Uterus (tissue), 4 donors: ENCODE data around the gene NR1H4. TPM values are rescaled to one million over a fixed set of nuclear protein-coding genes. Genes with fewer than 3 reads are reported as not detected.

Experiments used
- DNase-seq, 2 donors: peaks; one replicate each; pipeline ENCODE4 v3.0.0-alpha.2; 2019 to 2020
- H3K27ac ChIP-seq, 2 donors: fragments of 200-600 bp; sonication (generic); 1 replicate in 1 of 2; 2 replicates in 1 of 2; pipeline ENCODE4 v1.5.1; 2016 to 2018
- H3K27me3 ChIP-seq, 2 donors: fragments of 200-600 bp; sonication (generic); one replicate each; pipeline ENCODE4 v1.5.1; 2018 to 2019; ENCODE audit warnings: control low read depth in 1 of 2
- H3K36me3 ChIP-seq, 2 donors: fragments of 200-600 bp; sonication (generic); one replicate each; pipeline ENCODE4 v1.5.1; 2019; ENCODE audit warnings: control low read depth in 1 of 2
- H3K4me1 ChIP-seq, 2 donors: fragments of 200-600 bp; sonication (generic); one replicate each; pipeline ENCODE4 v1.5.1; 2018 to 2019; ENCODE audit warnings: control low read depth in 1 of 2
- H3K4me3 ChIP-seq, 2 donors: fragments of 200-600 bp; sonication (generic); 1 replicate in 1 of 2; 2 replicates in 1 of 2; pipeline ENCODE4 v1.5.1; 2018 to 2019; ENCODE audit warnings: mild to moderate bottlenecking in 1 of 2
- H3K9me3 ChIP-seq, 2 donors: fragments of 200-600 bp; sonication (generic); one replicate each; pipeline ENCODE4 v1.5.1; 2019; ENCODE audit warnings: control low read depth in 1 of 2
- POLR2A ChIP-seq, 2 donors: fragments of 450-650 bp; IDR thresholded peaks; one replicate each; pipeline ENCODE4 v1.6.1; 2016; ENCODE audit warnings: antibody characterized with exemption in 2 of 2, mild to moderate bottlenecking in 1 of 2, moderate library complexity in 1 of 2
- intact Hi-C: fragments of 100-400 bp; cut with DNase I; formaldehyde crosslinking; loops from one replicate; pipeline ENCODE4 v1.15.1; 2023; ENCODE audit warnings: low total_unique reads
- total RNA-seq, 4 donors: library from RNA; depleted of rRNA in 3 of 4; stranded (reverse); fragments of >200 nt in 3 of 4; gene quantifications; one replicate each; pipeline versions ENCODE4 v1.1.0 to v1.2.4, GENCODE V29; 2014 to 2023
- TF ChIP-seq, protein P1 (sequence below), 4 experiments: fragments of 200-600 bp in 2 of 4; fragments of 450-650 bp in 2 of 4; sonication (generic) in 2 of 4; IDR thresholded peaks; one replicate each; pipeline ENCODE4 v1.5.1; 2016 to 2019; ENCODE audit warnings: antibody characterized with exemption in 4 of 4, mild to moderate bottlenecking in 2 of 4, moderate library complexity in 1 of 4
- donor health status: DM: yes; HTN: yes; CAD: no.

The NR1H4 gene
- total RNA-seq, 4 donors from 2014 or later: 0.35 TPM; not detected in 3

DNA sequence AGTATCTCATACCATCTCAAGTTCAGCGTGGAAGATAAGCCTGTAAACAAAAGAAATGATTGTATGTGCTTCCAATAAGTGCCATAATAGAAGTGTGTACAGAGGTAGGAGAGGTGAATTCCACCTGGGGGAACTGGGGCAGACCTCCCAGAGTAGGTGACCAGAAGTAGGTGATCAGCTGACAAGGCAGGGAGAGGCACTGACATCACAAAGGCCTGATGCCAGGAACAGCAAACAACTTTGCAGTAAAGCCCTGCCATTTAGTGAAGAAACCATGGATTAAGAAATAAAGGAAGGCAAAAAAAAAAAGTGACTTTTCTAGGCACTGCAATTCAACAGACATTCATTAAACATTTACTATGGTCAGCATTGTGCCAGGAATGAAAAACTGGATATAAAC lies 31.1 kb downstream of the NR1H4 start:
- intact Hi-C loops: no loop called here
- Histone ChIP-seq H3K36me3 (no peaks in the 10 kb centered on the region), H3K27ac (no peak overlapping the region), H3K4me3 (no peak overlapping the region), H3K27me3 (no peaks in the 10 kb centered on the region), H3K9me3 (no peaks in the 10 kb centered on the region), H3K4me1 (no peaks in the 10 kb centered on the region)
- no peak for DNase-seq
- TF ChIP-seq, protein P1, sequence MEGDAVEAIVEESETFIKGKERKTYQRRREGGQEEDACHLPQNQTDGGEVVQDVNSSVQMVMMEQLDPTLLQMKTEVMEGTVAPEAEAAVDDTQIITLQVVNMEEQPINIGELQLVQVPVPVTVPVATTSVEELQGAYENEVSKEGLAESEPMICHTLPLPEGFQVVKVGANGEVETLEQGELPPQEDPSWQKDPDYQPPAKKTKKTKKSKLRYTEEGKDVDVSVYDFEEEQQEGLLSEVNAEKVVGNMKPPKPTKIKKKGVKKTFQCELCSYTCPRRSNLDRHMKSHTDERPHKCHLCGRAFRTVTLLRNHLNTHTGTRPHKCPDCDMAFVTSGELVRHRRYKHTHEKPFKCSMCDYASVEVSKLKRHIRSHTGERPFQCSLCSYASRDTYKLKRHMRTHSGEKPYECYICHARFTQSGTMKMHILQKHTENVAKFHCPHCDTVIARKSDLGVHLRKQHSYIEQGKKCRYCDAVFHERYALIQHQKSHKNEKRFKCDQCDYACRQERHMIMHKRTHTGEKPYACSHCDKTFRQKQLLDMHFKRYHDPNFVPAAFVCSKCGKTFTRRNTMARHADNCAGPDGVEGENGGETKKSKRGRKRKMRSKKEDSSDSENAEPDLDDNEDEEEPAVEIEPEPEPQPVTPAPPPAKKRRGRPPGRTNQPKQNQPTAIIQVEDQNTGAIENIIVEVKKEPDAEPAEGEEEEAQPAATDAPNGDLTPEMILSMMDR (IDR thresholded peaks at IDR 0.05): no peak
- no peak for TF ChIP-seq POLR2A (IDR thresholded peaks at IDR 0.05)

DNA sequence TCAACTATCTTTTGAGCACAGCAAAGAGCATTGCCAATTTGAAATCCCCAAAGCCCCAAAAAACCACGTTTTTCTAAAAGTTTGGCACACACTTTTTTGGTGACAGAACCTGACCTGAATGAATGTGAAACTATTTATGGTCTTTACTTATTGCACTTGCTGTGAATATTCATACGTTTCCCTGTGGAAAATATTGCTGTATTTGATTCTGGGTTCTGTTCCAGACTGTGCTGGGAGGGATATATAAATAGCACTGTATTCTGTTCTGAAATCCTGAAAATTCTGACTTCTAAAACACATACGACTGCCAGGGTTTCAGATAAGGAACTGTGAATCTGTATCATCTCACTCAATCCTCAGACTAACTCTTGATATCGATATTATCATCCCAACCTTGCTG lies 35.1 kb downstream of the NR1H4 start:
- H3K27me3 ChIP-seq: no peaks in the 10 kb centered on the region
- TF ChIP-seq, protein P1 (IDR thresholded peaks at IDR 0.05): no peak
- no peak for TF ChIP-seq POLR2A (IDR thresholded peaks at IDR 0.05)
- H3K27ac ChIP-seq: no peak overlapping the region
- H3K4me1 ChIP-seq: no peaks in the 10 kb centered on the region
- no peaks in the 10 kb centered on the region for H3K36me3 ChIP-seq
- no peak for DNase-seq
- H3K9me3 ChIP-seq: no peaks in the 10 kb centered on the region
- intact Hi-C loops: no loop called here
- H3K4me3 ChIP-seq: no peak overlapping the region

DNA sequence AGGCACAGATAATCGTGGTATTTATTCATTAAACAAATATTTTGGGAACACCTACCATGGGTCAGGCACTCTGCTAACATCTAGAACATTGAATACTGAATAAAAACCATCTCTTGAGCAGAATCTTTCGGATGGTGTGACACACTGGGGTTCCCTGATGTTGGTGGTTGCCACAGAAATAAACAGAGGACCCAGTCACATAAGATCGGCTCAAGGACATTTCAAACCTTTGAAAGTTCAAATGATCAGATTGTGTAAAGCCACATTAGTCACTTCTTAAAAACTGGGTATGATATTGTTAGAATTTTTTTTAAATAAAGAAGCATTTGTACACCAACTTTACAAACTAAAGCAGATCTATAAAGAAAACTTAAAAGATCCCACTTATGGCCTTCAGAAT lies 39.0 kb downstream of the NR1H4 start:
- Histone ChIP-seq H3K9me3 (no peaks in the 10 kb centered on the region), H3K36me3 (no peaks in the 10 kb centered on the region), H3K27me3 (no peaks in the 10 kb centered on the region), H3K4me1 (no peaks in the 10 kb centered on the region), H3K27ac (no peak overlapping the region), H3K4me3 (no peak overlapping the region)
- no peak for TF ChIP-seq POLR2A (IDR thresholded peaks at IDR 0.05)
- TF ChIP-seq, protein P1 (IDR thresholded peaks at IDR 0.05): no peak
- intact Hi-C loops: no loop called here
- no peak for DNase-seq

DNA sequence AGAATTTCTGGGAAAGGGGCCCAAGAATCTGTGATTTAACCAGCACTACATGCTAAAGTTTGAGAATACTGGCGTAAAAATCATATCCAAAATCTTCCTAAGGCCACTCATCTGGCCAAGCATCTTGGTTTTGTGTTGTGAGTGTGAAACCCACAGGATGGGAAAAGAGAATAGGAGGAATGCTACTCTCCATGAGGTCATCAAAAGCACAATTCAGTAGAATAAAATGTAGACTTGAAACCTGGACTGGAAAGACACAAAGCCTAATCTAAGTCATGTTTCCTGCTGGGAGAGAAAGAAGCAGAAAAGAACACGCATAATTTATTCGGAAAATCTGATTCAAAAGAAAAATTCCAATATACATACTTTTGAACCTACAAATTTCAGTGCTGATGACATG lies 42.3 kb downstream of the NR1H4 start:
- no peaks in the 10 kb centered on the region for H3K27me3 ChIP-seq
- no peaks in the 10 kb centered on the region for H3K36me3 ChIP-seq
- no peak overlapping the region for H3K4me3 ChIP-seq
- no peaks in the 10 kb centered on the region for H3K9me3 ChIP-seq
- DNase-seq: no peak
- H3K4me1 ChIP-seq: no peaks in the 10 kb centered on the region
- H3K27ac ChIP-seq: no peak overlapping the region
- intact Hi-C loops: no loop called here
- TF ChIP-seq, protein P1 (IDR thresholded peaks at IDR 0.05): no peak
- TF ChIP-seq POLR2A (IDR thresholded peaks at IDR 0.05): no peak

DNA sequence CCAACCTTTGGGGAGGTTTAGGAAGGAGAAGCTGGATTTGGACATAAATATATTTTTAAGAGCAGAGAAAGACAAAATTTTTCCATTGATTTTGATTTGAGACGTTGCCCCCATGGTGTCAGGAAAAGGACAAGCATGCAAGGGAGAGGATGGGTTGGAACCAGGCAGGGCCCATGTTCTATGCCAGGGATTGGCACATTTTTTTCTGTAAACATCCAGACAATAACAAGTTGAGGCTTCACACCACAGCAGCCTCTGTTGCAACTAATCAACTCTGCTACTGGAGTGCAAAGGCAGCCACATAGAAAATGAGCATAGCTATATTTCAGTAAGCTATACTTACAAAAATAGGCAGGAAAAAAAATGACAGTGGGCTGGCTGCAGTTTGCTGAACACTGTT lies 44.7 kb downstream of the NR1H4 start:
- DNase-seq: no peak

More for the DNA sequence above, 44.7 kb downstream of the NR1H4 start:
- TF ChIP-seq POLR2A (IDR thresholded peaks at IDR 0.05): no peak
- TF ChIP-seq, protein P1 (IDR thresholded peaks at IDR 0.05): no peak
- Histone ChIP-seq H3K36me3 (no peaks in the 10 kb centered on the region), H3K9me3 (no peaks in the 10 kb centered on the region), H3K4me3 (no peak overlapping the region), H3K4me1 (no peaks in the 10 kb centered on the region), H3K27ac (no peak overlapping the region), H3K27me3 (no peaks in the 10 kb centered on the region)
- intact Hi-C loops: no loop called here
